HG02763 (cell line): Measurements from ENCODE around the gene HDAC4.

Experiments
- ATAC-seq: cut with Tn5 transposase; IDR thresholded peaks from one replicate; pipeline ENCODE4 v1.9.1; 2021; ENCODE audit warnings: mild to moderate bottlenecking, moderate library complexity; ENCODE audit not compliant: unreplicated experiment

HDAC4 gene

GRCh38 chr2:239025951-239026461 lies 374.8 kb downstream of the HDAC4 start:
- no peak for ATAC-seq

GRCh38 chr2:239025096-239025801 lies 375.6 kb downstream of the HDAC4 start:
- no peak for ATAC-seq

DNA sequence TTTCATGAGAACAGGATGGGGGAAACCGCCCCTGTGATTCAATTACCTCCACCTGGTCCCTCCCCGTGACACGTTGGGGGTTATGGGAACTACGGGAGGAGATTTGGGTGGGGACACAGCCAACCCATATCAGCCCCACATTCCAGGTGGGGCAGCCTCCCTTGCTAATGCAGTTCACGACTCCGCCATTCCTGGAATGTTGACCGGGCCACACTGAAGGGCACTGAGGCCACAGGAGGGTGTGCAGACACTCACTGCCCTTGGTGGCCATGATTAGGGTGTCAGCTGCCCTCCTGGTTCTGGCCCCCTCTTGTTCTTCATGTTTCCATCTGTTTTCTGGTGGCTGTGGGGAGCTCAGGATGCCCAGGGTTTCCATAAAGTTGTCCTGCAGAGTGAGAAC lies 376.6 kb downstream of the HDAC4 start:
- no peak for ATAC-seq

DNA sequence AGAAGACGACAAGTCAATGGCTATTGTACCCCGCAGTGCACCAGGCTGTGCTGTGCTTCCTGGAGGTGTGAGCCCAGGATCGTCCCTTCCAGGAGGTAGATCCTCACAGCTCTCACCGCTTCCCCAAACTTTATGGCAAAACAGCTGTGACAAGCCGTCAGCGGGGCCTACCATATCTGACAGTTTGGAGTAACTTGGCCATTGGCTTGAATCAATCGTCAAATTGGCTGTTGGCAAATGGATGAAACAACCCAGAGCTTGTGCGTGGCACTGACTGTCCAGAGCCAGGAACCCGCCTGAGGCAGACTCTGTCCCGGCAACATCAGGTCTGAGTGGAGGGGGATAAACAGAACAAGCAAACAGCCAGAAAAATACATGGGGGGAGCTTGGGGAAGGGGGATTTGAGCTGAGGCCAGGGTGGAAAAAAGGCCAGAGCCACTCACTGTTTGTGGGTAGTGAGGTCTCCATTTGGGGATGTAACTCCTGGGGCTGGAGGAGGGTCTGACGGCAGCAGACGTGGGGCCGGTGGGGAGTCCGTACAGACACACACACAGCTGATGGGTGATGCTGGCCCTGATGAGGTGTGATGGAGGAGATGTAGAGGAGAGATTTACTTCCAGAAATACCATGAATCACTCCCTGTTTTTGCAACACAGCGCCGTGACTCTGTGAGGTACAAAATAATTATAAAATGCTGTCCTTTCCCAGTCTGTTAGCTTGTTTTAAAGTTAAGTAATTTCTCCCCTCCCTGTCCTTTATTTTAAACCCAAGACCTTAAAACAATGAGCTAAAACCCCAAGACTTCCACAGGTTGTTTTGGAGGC lies 378.2 kb downstream of the HDAC4 start:
- no peak for ATAC-seq

- ATAC-seq: no peak
These were observed 379.0 kb downstream of the HDAC4 start for GRCh38 chr2:239021651-239022436.

DNA sequence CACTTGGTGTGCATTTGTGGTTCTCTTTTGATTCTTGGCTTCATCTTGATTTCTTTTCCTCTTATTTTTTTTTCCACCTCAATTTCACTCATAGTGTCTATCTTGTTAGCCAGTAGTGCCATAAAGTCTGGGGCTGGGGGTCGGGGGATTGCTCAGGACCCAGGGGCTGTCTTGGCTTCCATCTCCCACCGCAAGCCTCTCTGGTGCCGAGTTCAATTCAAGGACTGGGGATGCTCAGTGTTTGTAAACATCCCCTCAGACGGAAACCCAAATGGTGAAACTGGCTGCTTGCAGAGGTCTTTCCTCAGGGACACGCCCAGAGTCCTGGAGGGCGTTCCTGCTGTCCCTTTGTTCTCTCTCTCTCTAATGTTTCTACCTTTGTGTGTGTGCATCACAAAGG lies 379.6 kb downstream of the HDAC4 start:
- ATAC-seq: no peak

DNA sequence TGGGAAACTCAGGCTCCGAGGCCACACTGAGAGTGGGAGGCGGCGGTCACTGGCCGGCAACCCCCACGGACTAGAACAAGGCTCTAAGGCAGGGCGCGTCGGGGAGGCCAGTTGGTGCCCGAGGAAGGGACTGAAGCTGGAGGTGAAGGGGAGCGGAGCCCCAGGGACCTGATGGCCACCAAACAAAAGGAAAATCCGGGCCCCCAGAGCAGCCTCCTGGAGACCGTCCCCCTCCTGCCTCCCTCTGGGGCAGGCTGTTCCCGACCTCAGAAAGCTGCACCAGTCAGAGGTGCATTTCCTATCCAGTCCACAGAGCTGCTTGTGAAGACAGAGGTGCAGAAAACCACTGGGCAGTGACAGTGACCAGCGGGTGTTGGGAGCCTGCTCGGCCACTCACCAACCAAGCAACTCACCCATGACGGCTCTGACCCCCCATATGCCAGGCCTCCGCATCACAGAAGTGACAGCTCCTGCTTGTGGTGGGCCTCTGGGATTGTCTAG lies 380.2 kb downstream of the HDAC4 start:
- ATAC-seq: no peak

GRCh38 chr2:239019183-239019581 lies 381.6 kb downstream of the HDAC4 start:
- ATAC-seq: no peak

DNA sequence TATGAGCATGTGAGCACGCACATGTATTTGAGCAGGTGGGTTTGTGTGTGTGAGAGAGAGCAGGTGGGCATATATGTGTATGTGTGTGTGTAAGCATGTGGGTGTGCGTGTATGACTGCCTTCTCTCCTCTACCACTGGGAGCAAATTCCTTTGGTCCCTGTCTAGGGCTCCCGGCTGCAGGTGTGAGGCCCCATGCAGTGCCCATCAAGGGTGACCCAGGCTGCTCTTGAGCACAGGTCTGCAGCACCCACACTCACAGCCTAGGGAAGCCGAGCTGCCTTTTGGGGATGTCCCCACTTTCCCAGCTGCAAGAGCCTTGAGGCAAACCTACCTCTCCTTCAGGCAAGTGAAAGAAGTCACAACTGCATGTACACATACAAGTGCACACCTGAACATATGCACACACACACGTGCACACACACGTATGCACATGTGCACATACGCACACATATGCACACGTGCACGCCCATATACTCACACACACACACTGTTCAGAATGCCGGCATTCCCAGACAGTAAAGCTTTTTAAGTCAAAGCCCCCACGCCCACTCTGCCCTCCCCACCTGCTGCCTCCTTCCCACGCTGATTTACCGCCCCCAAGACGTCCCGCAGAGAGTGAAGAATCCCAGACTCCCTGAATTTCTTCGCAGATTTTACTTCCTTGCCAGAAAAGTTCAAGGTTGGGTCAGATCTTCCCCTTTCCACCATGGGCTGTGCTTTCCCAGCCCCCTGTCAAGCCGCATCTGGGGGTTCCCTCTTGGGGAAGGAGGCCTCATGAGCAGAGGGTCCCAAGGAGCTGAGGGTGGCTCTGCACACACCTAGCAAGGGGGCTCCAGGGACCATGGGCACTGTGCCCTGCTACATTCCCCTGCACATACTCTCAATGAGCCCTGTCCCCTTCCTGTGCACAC lies 382.3 kb downstream of the HDAC4 start:
- ATAC-seq: no peak

GRCh38 chr2:239017491-239018098 lies 383.2 kb downstream of the HDAC4 start:
- no peak for ATAC-seq

DNA sequence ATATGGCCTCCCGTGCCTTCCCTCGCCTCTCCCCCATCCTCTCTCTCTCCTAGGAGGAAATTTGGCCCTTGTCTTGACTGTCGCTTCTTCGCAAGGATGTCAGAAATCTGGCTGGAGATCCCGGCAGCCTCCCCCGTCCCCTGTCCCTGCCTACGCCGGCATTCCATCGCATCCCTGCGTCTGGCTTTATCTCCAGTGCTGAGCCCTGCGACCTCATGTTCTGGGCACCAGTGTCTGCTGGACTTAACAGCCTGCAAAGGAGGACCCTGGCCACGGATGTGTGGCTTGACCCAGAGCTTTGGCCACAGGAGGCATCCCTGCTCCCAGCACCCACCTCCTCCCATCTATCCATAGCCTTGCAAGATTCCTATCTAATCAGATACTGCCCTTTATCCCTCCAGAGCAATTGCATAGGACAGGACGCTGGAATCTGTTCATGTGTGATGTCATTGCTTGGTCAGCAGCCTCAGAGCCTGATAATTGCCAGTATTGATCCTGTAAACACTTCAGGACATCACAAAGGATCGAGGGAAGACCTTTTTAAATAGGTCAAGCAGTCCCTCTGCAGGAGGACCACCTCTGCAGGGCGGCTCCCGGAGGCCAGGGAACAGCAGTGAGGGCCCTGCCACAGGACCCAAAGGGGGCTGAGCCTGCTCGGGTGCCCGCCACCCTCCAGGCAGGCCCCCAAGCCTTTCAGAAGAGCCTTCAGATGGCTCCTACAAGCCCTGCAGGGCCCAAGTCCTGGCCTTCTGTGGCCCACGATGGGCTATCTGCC lies 384.7 kb downstream of the HDAC4 start:
- ATAC-seq: no peak

GRCh38 chr2:239015218-239015900 lies 385.5 kb downstream of the HDAC4 start:
- ATAC-seq: no peak

DNA sequence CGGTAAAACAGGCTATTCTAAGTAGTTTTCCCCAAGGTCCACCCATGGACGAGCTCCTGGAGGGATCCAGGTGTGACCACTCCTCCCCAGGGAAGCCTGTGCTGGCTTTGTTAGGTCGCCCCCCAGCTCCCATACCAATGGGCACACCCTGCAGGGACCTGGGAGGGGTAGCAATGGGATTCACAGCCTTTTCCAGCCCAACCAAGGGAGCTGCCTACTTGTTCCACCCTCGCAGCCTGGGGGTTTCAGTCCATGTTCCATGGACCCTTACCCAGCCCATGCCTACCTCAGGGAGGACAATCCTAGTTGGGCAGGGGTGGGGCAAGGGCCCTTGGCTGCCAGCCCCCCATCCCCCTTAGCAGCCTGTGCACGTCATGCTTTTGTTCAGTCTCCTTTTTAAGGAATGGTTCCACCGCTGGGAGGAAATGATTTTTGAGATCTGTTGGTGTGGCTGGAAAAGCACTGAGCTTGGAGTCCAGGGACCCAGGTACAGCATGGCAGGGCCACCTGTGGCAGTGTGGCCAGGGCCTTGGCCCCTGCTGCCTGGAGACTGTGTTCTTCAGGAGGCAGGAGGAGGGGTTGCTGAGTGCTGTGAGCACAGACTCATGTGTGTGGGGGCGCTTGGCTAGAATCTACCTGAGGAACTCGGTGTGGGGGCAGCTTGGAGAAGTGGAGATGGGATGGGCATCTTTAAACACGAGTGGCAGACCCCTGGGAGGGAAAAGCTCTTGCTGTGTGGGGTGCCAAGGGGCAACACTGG lies 386.2 kb downstream of the HDAC4 start:
- ATAC-seq: no peak

GRCh38 chr2:239013678-239013976 lies 387.2 kb downstream of the HDAC4 start:
- ATAC-seq: no peak

GRCh38 chr2:239012936-239013677 lies 387.7 kb downstream of the HDAC4 start:
- no peak for ATAC-seq

GRCh38 chr2:239012228-239012627 lies 388.6 kb downstream of the HDAC4 start:
- no peak for ATAC-seq

DNA sequence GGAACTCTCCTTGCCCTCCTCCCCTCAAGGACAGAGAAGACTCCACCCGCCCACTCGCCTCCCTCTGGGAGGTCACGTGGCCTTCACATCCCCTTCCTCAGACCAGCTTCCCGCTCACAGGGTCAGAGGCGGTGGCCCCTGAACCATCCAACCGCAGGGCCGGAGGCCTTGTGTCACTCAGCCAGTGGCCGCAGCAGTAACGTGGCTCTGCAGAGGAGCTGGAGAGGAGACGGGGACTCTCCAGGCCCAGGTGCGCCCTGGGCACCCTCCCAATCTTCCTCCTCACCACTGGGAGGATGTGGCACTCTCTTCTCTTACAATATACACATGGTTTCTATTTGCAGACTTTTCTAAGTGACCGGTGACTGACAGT lies 391.2 kb downstream of the HDAC4 start:
- no peak for ATAC-seq
